ENCODE measurements around the gene TSPO. TPM values are rescaled to one million over a fixed set of nuclear protein-coding genes. Genes with fewer than 3 reads are reported as not detected.
A peak's percentile ranks its signal among the peaks of the same experiment; 100 is the strongest.

The TSPO gene
- total and polyA plus RNA-seq, 3 donors from 2014 or later, result 42.8 to 92.5 (median 68.7) TPM

DNA sequence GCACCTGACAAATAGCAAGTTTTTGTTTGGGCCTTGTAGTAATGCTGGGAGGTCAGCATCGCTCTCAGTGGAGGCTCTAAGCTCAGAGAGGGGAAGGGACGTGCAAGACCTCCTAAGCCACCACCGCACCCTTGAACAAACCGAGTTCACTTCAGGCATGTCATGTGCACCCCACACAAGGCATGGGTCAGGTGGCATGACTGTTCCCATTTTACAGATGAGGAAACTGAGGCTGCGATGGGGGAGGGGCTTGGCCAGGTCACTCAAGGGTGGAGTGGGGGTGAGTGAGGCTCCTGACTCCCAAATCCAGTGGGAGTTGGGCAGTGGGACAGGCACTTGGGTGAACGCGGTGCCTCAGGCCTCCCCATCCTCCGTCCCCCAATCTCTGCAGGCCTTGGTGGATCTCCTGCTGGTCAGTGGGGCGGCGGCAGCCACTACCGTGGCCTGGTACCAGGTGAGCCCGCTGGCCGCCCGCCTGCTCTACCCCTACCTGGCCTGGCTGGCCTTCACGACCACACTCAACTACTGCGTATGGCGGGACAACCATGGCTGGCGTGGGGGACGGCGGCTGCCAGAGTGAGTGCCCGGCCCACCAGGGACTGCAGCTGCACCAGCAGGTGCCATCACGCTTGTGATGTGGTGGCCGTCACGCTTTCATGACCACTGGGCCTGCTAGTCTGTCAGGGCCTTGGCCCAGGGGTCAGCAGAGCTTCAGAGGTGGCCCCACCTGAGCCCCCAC lies 11.2 kb downstream of the TSPO start:
- Histone ChIP-seq H3K9me3 (no peaks in the 10 kb centered on the region), H3K27me3 (no peaks in the 10 kb centered on the region), H3K27ac (no peak overlapping the region), H3K4me1 (peaks cover 12% of the 10 kb centered on the region), H3K4me3 (no peak overlapping the region), H3K36me3 (ENCODE audit: low read depth, missing control alignments) (no peaks in the 10 kb centered on the region)
- WGBS, 2 donors, result 88 to 90% methylated on average over 5 to 24 of the region's 24 CpGs
- TF ChIP-seq, protein P1, sequence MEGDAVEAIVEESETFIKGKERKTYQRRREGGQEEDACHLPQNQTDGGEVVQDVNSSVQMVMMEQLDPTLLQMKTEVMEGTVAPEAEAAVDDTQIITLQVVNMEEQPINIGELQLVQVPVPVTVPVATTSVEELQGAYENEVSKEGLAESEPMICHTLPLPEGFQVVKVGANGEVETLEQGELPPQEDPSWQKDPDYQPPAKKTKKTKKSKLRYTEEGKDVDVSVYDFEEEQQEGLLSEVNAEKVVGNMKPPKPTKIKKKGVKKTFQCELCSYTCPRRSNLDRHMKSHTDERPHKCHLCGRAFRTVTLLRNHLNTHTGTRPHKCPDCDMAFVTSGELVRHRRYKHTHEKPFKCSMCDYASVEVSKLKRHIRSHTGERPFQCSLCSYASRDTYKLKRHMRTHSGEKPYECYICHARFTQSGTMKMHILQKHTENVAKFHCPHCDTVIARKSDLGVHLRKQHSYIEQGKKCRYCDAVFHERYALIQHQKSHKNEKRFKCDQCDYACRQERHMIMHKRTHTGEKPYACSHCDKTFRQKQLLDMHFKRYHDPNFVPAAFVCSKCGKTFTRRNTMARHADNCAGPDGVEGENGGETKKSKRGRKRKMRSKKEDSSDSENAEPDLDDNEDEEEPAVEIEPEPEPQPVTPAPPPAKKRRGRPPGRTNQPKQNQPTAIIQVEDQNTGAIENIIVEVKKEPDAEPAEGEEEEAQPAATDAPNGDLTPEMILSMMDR (IDR thresholded peaks at IDR 0.05), result no peak
- no peak for TF ChIP-seq POLR2A (IDR thresholded peaks at IDR 0.05)
- DNase-seq, result no peak
- intact Hi-C loops (cut with DNase I; ENCODE audit: low total_unique reads), result no loop called here

DNA sequence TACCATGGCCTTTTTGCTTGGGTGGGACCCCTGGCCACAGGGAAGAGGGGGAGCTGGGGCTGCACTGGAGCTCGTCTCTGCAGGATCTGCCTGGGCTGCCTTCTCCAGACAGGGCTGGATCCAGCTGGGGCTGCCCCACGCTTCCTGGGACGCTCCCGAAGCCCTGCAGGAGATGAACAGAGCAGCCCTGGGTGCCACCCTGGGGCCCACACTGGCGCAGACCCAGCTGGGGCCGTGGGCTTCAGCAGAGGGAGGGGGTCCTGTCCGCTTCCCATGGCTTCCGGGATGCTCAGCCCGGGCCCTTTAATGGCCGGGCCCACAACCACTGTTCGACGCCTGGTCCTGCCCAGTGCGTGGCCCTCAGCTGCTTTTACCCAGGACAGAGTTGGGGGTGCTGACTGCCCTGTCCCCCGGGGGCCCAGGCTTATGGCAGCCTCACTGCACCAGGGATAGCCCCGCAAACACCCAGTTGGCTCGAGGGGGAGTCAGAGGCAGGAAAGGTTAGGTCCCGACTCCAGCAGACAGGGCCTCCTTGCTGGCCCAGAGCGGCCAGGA lies 12.0 kb downstream of the TSPO start:
- H3K27ac ChIP-seq, result peak overlapping the region in 1 of 2 donors; percentile 7
- H3K4me3 ChIP-seq, result no peak overlapping the region
- no peaks in the 10 kb centered on the region for H3K9me3 ChIP-seq
- H3K36me3 ChIP-seq (ENCODE audit: low read depth, missing control alignments), result no peaks in the 10 kb centered on the region
- WGBS, 2 donors, result 80 to 83% methylated on average over 2 to 17 of the region's 18 CpGs
- H3K27me3 ChIP-seq, result no peaks in the 10 kb centered on the region
- no peak for DNase-seq
- intact Hi-C loops (cut with DNase I; ENCODE audit: low total_unique reads), result no loop called here
- no peak for TF ChIP-seq POLR2A (IDR thresholded peaks at IDR 0.05)
- TF ChIP-seq, protein P1 (IDR thresholded peaks at IDR 0.05), result no peak
- H3K4me1 ChIP-seq, result peaks cover 12% of the 10 kb centered on the region

DNA sequence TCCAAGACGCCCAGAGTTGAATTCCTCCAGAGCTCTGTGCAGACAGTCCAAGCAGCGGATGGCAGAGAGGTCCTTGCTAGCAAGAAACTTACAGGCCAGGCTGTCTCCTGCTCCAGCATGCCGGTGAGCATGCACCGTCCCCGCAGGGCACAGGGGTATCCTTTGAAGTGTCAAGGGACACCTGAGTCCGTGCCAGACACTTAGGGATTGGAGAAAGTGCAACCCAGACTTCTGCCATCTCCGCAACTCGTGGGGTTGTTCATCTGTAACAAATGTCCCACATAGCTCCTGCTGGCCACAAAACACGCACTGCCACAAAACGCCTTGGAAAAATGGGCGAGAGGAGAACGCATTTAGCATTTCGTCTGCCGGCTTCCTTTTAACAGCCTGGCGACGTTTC lies 13.3 kb downstream of the TSPO start:
- Histone ChIP-seq H3K4me3 (no peak overlapping the region), H3K27ac (no peak overlapping the region), H3K27me3 (no peaks in the 10 kb centered on the region), H3K36me3 (ENCODE audit: low read depth, missing control alignments) (no peaks in the 10 kb centered on the region), H3K9me3 (no peaks in the 10 kb centered on the region), H3K4me1 (peaks cover 12% of the 10 kb centered on the region)
- intact Hi-C loops (cut with DNase I; ENCODE audit: low total_unique reads), result no loop called here
- TF ChIP-seq, protein P1 (IDR thresholded peaks at IDR 0.05), result no peak
- no peak for TF ChIP-seq POLR2A (IDR thresholded peaks at IDR 0.05)
- no peak for DNase-seq
- WGBS, 2 donors, result 37 to 42% methylated on average over 16 of the region's 16 CpGs

DNA sequence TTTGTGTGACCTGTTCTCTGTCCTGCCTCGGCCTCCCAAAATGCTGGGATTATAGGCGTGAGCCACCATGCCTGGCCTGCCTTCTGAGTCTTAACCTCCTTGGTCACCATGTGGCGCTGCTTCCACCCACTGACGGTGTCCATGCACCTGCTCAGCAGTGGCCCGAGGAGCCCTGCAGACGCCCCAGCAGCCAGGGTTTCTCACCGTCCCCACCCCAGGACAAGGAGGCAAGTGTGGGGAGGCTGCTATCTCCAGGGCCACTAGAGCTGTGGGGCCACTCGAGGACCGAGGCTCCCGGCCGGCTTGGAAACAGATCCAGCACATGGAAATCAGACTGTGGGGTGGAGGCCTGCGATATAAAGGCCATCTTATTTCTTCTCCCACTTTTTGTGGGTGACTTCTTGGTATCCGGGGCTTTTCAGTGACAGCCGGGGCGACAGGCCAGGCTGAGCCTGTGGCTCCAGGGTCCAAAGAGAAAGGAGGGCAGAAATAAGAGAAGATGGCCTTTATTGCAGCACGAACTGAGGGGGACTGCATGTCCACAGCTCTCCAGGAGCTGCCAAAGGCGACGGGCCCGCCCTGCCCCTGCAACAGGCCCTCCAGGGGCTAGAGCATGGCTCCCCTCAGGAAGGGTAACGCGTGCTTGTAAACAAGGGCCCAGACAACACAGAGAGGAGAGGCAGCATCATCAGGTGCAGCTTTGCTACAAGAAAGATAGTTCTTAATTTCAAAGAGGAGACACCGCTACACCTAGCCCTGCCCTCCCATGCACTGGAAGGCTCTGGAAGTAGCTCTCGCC lies 15.0 kb downstream of the TSPO start:
- H3K9me3 ChIP-seq, result no peaks in the 10 kb centered on the region
- peaks cover 12% of the 10 kb centered on the region for H3K4me1 ChIP-seq
- TF ChIP-seq, protein P1 (IDR thresholded peaks at IDR 0.05), result no peak
- no peak for TF ChIP-seq POLR2A (IDR thresholded peaks at IDR 0.05)
- no peaks in the 10 kb centered on the region for H3K36me3 ChIP-seq (ENCODE audit: low read depth, missing control alignments)
- 81 to 83% methylated on average over 23 of the region's 23 CpGs for WGBS, 2 donors
- no peaks in the 10 kb centered on the region for H3K27me3 ChIP-seq
- intact Hi-C loops (cut with DNase I; ENCODE audit: low total_unique reads), result no loop called here
- H3K4me3 ChIP-seq, result no peak overlapping the region
- no peak overlapping the region for H3K27ac ChIP-seq
- no peak for DNase-seq
